Endometrium (tissue), 2 donors: ENCODE results near the gene ARMH1.
"Not testable (repeated sequence)": the region's sequence is repeated elsewhere in the genome, so short reads cannot be mapped to it uniquely, and the experiment has no call there.

Experiments used
- FAIRE-seq: peaks from 2 replicates; lab custom pipeline; 2012; peaks lifted over from hg19 to GRCh38; lab: Jason Lieb, UNC
- donor health status: control.
- donor health status: control.

Gene ARMH1

DNA sequence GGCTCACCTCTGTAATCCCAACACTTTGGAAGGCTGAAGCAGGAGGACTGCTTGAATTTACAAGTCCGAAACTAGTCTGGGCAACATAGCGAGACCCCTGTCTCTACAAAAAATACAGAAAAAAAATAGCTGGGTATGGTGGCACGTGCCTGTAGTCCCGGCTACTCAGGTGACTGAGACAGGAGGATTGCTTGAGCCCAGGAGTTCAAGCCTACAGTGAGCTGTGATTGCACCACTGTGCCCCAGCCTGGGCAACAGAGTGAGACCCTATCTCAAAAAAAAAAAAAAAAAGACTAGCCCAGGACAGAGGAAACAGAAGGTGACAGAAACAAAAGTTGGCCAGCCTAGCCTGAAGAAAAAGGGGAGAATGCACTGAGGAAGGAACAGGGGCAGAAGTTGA is 21.2 kb downstream of the ARMH1 start:
- no peak for FAIRE-seq

- no peak for FAIRE-seq
These were observed 21.6 kb downstream of the ARMH1 start for GRCh38 chr1:44696101-44696500.

DNA sequence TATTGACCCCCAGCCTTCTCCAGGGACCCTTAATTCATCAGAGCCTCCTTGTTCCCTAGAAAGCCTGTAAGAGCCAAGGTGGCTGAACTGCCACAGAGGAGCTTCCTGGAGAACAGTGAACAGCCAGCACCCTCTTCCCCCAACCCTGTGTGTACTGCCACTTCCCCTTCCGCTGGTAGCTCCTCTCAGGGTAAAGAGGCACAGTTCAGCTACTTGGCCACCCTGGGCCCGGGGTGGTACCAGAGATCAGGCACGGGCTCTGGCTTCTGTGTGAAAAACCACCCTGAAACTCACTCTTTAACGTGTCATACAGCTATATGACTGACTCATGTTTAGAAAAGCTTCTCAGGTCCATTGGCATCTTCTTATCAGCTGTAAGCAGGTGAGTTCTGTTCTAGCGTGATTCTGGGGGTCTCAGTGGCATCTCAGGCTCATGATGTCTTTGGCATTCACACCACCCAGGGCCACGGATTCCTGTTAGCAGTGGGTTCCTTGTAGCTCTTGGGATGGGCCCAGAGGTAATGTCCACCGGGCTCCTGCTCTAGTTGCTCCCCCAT is 22.4 kb downstream of the ARMH1 start:
- no peak for FAIRE-seq

- no peak for FAIRE-seq
These were observed 23.6 kb downstream of the ARMH1 start for GRCh38 chr1:44698138-44698537.

GRCh38 chr1:44699375-44699774 is 24.9 kb downstream of the ARMH1 start:
- FAIRE-seq, result not testable (repeated sequence)

- no peak for FAIRE-seq
These were observed 26.1 kb downstream of the ARMH1 start for GRCh38 chr1:44700573-44700972.

GRCh38 chr1:44701141-44701573 is 26.6 kb downstream of the ARMH1 start:
- FAIRE-seq, result no peak

DNA sequence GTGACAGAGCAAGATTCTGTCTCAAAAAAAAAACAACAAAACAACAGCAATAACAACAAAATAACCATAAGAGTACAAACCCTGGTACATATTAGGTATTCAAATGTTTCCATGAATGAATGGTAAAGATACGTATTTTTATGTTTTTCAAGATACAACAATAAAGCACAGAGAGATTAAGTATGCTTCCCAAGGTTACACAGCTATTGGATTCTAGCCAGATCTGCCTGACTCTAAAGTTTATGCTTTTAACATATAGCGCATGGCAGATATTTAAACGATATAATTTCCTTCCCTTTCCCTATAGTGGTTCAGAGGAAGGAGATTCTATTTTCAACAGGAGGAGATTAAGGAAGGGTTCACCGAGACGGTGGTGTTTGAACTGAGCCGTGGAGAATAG is 31.0 kb downstream of the ARMH1 start:
- no peak for FAIRE-seq

GRCh38 chr1:44705938-44706337 is 31.4 kb downstream of the ARMH1 start:
- no peak for FAIRE-seq

GRCh38 chr1:44707112-44707881 is 32.8 kb downstream of the ARMH1 start:
- no peak for FAIRE-seq

GRCh38 chr1:44707959-44708831 is 33.7 kb downstream of the ARMH1 start:
- FAIRE-seq, result peak; percentile 79

GRCh38 chr1:44713321-44713781 is 38.8 kb downstream of the ARMH1 start:
- FAIRE-seq, result no peak

DNA sequence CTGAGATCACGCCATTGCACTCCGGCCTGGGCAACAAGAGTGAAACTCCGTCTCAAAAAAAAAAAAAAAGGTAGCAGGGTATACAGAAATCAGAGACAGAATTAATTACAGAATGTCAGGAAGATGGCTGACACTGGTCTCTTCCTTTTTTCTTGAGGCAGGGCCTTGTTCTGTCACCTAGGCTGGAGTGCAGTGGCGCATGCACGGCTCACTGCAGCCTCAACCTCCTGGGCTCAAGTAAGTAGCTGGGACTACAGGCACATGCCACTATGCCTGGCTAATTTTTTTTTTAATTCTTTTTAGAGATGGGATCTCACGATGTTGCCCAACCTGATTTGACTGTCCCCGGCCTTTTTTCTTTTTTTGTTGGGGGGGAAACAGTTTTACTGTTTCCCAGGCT is 40.0 kb downstream of the ARMH1 start:
- no peak for FAIRE-seq

GRCh38 chr1:44714944-44715571 is 40.5 kb downstream of the ARMH1 start:
- no peak for FAIRE-seq

DNA sequence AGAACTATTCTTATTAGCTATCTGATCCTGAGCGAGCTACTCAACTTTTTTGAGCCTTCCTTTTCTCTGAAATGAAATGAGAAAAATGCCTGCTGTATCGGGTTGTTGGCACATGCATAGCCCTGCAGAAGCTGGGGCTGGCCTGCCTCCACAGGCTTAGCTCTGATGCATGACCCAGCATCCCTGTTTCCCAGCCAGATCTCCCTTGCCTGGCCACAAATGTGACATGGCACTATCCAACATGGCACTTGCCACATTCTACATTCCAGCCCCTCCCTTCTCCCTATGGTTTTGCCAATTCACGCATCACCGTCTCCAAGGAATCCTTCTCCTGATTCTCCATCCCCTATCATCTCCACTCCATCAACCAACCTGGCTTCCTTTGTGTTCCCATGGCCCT is 42.6 kb downstream of the ARMH1 start:
- no peak for FAIRE-seq

DNA sequence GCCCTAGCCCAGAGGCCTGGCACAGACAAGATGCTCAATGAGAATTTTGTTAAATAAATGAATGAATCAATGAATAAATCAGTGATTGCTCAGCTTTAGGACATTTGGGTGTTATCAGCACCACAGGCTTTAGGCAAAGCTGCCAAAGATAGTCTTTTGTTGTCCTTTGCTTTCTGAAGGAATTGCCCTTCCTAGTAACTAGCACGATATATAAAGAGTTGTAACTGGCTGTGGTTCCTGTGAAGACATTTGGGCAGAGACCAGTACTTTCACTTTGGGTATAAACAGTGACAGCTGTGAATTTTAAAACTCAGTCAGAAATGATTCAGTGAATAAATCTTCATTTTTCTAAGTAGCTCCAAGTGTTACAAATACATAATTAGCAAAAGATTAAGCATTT is 43.1 kb downstream of the ARMH1 start:
- FAIRE-seq, result no peak

- FAIRE-seq, result no peak
These were observed 43.6 kb downstream of the ARMH1 start for GRCh38 chr1:44718091-44718490.

GRCh38 chr1:44719318-44719717 is 44.8 kb downstream of the ARMH1 start:
- no peak for FAIRE-seq

DNA sequence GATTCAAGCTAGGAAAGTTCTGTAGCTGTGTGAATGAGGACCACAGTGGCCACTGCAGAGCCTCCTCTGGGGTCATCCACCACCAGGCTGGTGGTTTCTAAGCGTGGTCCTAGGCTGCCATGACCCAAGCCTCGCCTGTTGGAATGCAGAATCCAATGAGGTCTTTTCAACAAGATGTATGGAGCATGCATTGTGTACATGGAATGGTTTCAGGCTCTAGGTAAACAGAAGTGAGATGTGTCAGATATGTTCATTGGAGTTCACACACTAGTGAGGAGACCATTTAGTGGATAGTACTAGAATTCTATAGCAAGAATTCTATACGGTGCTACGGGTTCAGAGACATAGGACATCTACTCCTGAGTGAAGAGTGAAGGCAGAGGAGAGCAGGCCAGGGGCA is 45.8 kb downstream of the ARMH1 start:
- FAIRE-seq, result no peak

DNA sequence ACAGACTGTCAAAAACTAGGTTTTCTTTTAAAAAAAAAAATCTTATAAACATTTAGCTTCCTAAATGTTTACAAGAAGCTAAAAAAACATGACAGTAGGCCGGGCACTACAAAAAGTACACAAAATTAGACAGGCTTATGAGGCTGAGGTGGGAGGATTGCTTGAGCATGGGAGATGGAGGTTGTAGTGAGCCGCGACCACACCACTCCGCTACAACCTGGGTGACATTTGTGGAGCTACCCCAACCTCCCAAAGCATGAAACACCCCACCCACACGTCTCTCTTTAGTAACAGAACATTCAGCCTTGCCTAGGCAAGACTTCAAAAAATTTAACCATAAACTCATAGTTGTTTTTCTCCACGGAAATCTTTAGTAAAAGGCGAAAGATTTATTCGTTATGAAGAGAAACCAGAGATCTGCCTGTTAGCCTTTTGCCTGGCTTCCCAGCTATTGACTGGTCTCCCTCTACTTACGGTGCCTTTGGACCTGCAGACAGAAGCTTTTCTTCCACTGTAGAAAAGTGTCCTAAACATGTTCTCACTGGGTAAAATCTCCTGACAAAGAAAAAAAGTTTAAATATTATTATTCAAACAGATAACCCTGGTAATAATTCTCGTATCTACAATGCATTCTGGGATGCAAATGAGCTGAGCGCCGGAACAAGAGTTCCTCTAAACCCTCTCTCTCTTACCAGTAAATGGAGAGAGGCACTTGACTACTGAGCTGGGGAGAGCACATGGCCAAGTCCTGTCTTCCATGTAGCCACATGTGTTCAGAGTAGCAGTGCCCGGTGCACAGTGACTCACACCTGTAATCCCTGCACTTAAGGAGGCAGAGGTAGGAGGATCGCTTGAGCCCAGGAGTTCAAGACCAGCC is 47.2 kb downstream of the ARMH1 start:
- peak; percentile 74 for FAIRE-seq

- no peak for FAIRE-seq
These were observed 48.5 kb downstream of the ARMH1 start for GRCh38 chr1:44723064-44723463.
